Mesenchymal stem cell (in vitro differentiated cells and primary cell): ENCODE results near the gene HOXC4.

ENCODE experiments used
- DNase-seq: peaks from one replicate; pipeline ENCODE4 v3.0.0-alpha.2; 2013
- H2AFZ ChIP-seq: one replicate; pipeline ENCODE4 v1.6.1; 2013; ENCODE audit warnings: low read depth, mild to moderate bottlenecking, control low read depth, inconsistent platforms, low read length, moderate library complexity
- H2AK5ac ChIP-seq: 2 replicates; pipeline ENCODE4 v1.6.1; 2013; ENCODE audit warnings: low read length, moderate library complexity, mild to moderate bottlenecking, inconsistent platforms; ENCODE audit not compliant: severe bottlenecking
- H2BK120ac ChIP-seq: one replicate; pipeline ENCODE4 v1.6.1; 2013; ENCODE audit warnings: low read depth, mild to moderate bottlenecking, inconsistent platforms, low read length, moderate library complexity
- H2BK12ac ChIP-seq, 2 experiments: one replicate each; pipeline ENCODE4 v1.6.1; 2013; ENCODE audit warnings: inconsistent platforms in 2 of 2, low read length in 2 of 2, mild to moderate bottlenecking in 2 of 2, moderate library complexity in 2 of 2, control low read depth in 1 of 2
- H2BK15ac ChIP-seq: one replicate; pipeline ENCODE4 v1.6.1; 2013; ENCODE audit warnings: mild to moderate bottlenecking, low read depth, inconsistent platforms; ENCODE audit not compliant: poor library complexity, severe bottlenecking
- H2BK5ac ChIP-seq: 2 replicates; pipeline ENCODE4 v1.6.1; 2013; ENCODE audit warnings: low read depth, mild to moderate bottlenecking, low read length, control low read depth, inconsistent platforms; ENCODE audit not compliant: poor library complexity, severe bottlenecking
- H3K14ac ChIP-seq, 2 experiments: one replicate each; pipeline ENCODE4 v1.6.1; 2013; ENCODE audit warnings: inconsistent platforms in 2 of 2, low read length in 2 of 2, control low read depth in 1 of 2, mild to moderate bottlenecking in 1 of 2, moderate library complexity in 1 of 2
- H3K18ac ChIP-seq, 2 experiments: one replicate each; pipeline ENCODE4 v1.6.1; 2013; ENCODE audit warnings: inconsistent platforms in 2 of 2, low read length in 2 of 2, control low read depth in 1 of 2, low read depth in 1 of 2, mild to moderate bottlenecking in 1 of 2
- H3K23ac ChIP-seq, 2 experiments: one replicate each; pipeline ENCODE4 v1.6.1; 2013; ENCODE audit warnings: inconsistent platforms in 2 of 2, low read length in 2 of 2, mild to moderate bottlenecking in 2 of 2, moderate library complexity in 2 of 2, control low read depth in 1 of 2
- H3K27ac ChIP-seq: 2 replicates; pipeline ENCODE4 v1.5.1; 2013; ENCODE audit warnings: mild to moderate bottlenecking, moderate library complexity, low read length, control low read depth, inconsistent platforms; ENCODE audit not compliant: poor library complexity, severe bottlenecking
- H3K27me3 ChIP-seq, 2 experiments: 2 replicates each; pipeline versions ENCODE4 v1.6.1 to v1.7.0; 2013; ENCODE audit warnings: low read length in 2 of 2, mild to moderate bottlenecking in 2 of 2, moderate library complexity in 2 of 2, control low read depth in 1 of 2, inconsistent platforms in 1 of 2; ENCODE audit not compliant: control insufficient read depth in 1 of 2, insufficient read depth in 1 of 2
- H3K36me3 ChIP-seq, 2 experiments: 2 replicates each; pipeline versions ENCODE4 v1.6.1 to v1.7.0; 2013; ENCODE audit warnings: low read length in 2 of 2, control low read depth in 1 of 2, inconsistent platforms in 1 of 2, low read depth in 1 of 2, mild to moderate bottlenecking in 1 of 2; ENCODE audit not compliant: insufficient read depth in 2 of 2, control insufficient read depth in 1 of 2
- H3K4ac ChIP-seq, 2 experiments: one replicate each; pipeline ENCODE4 v1.6.1; 2013; ENCODE audit warnings: inconsistent platforms in 2 of 2, low read length in 2 of 2, mild to moderate bottlenecking in 2 of 2, moderate library complexity in 2 of 2, control low read depth in 1 of 2, low read depth in 1 of 2
- H3K4me1 ChIP-seq: 2 replicates; pipeline ENCODE4 v1.6.1; 2013; ENCODE audit warnings: low read depth, low read length, control low read depth; ENCODE audit not compliant: control insufficient read depth, insufficient read depth
- H3K4me2 ChIP-seq: 2 replicates; pipeline ENCODE4 v1.6.1; 2013; ENCODE audit warnings: low read length, mild to moderate bottlenecking, inconsistent platforms; ENCODE audit not compliant: poor library complexity, severe bottlenecking
- H3K4me3 ChIP-seq, 2 experiments: 2 replicates each; pipeline versions ENCODE4 v1.5.1 to v1.7.0; 2013; ENCODE audit warnings: low read length in 2 of 2, mild to moderate bottlenecking in 2 of 2, control low read depth in 1 of 2, low read depth in 1 of 2; ENCODE audit not compliant: insufficient read depth in 1 of 2
- H3K79me1 ChIP-seq: replicated peaks from 2 replicates; pipeline ENCODE4 v1.6.1; 2013; ENCODE audit warnings: mild to moderate bottlenecking, control low read depth, low read length, inconsistent platforms; ENCODE audit not compliant: poor library complexity, severe bottlenecking
- H3K9ac ChIP-seq: 2 replicates; pipeline ENCODE4 v1.7.0; 2013; ENCODE audit warnings: mild to moderate bottlenecking, low read length, moderate library complexity
- H3K9me3 ChIP-seq: 2 replicates; pipeline ENCODE4 v1.7.0; 2013; ENCODE audit warnings: mild to moderate bottlenecking, low read length; ENCODE audit not compliant: control insufficient read depth
- H4K8ac ChIP-seq: one replicate; pipeline ENCODE4 v1.6.1; 2013; ENCODE audit warnings: inconsistent platforms, mild to moderate bottlenecking, low read length, moderate library complexity
- H4K91ac ChIP-seq: one replicate; pipeline ENCODE4 v1.6.1; 2013; ENCODE audit warnings: mild to moderate bottlenecking, low read length, inconsistent platforms
- WGBS: methylation state at CpG from one replicate; pipeline ENCODE4 v1.1.7; 2013; ENCODE audit warnings: mixed read lengths; 5-methylcytosine and 5-hydroxymethylcytosine counted together

The HOXC4 gene

GRCh38 chr12:54033980-54034784 lies 19.5 kb upstream of the HOXC4 start:
- Histone ChIP-seq H3K9me3 (no peaks in the 10 kb centered on the region), H3K9ac (peak overlapping the region; percentile 96), H2AK5ac (no peak overlapping the region), H3K27me3 (peaks cover 0 to 4% of the 10 kb centered on the region in 2 experiments), H2BK15ac (no peak overlapping the region), H4K8ac (peak overlapping the region; percentile 48), H2BK5ac (no peak overlapping the region), H2BK12ac (no peak overlapping the region), H2BK120ac (no peak overlapping the region), H3K4me3 (peak overlapping the region; percentile 29 to 78), H3K4ac (no peak overlapping the region), H3K27ac (no peak overlapping the region), H3K4me1 (peaks cover 49% of the 10 kb centered on the region), H3K36me3 (peaks cover 4 to 26% of the 10 kb centered on the region in 2 experiments), H3K79me1 (peaks cover 29% of the 10 kb centered on the region), H3K4me2 (peak overlapping the region; percentile 84), H3K23ac (no peak overlapping the region), H3K14ac (no peak overlapping the region), H3K18ac (no peak overlapping the region), H2AFZ (no peak overlapping the region), H4K91ac (no peak overlapping the region)
- WGBS: 36% methylated on average over 40 of the region's 57 CpGs
- DNase-seq: peak; percentile 45

DNA sequence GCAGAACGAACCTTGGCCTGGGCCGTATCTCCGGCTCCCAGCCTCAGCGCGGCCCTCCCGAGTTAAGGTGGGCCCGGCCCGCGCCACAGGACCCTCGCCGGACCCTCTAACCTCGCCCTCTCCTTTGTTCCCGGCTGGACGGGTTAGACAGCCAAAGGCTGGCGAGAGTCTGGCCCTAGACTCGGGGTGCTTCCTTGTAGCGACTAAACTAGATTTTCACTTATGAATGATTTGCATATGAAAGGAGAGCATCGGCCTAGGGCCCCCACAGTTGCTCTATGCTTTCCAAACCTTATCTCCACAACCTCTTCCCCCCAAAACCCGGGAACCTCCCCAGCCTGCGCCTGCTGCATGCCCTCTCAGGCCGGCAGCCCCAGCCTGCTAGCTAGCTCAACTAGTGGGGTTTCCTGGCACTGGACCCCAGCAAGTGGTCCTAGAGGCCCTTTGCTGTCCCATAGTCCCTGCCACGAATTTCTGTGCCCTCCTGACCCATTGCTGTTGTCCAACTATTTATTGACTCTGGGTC lies 18.8 kb upstream of the HOXC4 start:
- WGBS: 75% methylated on average over 18 of the region's 22 CpGs
- no peak overlapping the region for H3K27ac ChIP-seq
- DNase-seq: no peak
- peak overlapping the region; percentile 96 for H3K9ac ChIP-seq
- H2BK12ac ChIP-seq: no peak overlapping the region
- no peak overlapping the region for H4K91ac ChIP-seq
- H3K18ac ChIP-seq: no peak overlapping the region
- H3K9me3 ChIP-seq: no peaks in the 10 kb centered on the region
- peaks cover 2 to 26% of the 10 kb centered on the region in 2 experiments for H3K36me3 ChIP-seq
- H4K8ac ChIP-seq: peak overlapping the region; percentile 48
- no peak overlapping the region for H2BK120ac ChIP-seq
- no peak overlapping the region for H2AK5ac ChIP-seq
- no peak overlapping the region for H3K4me2 ChIP-seq
- H3K14ac ChIP-seq: no peak overlapping the region
- H2BK15ac ChIP-seq: no peak overlapping the region
- H2BK5ac ChIP-seq: no peak overlapping the region
- peaks cover 31% of the 10 kb centered on the region for H3K79me1 ChIP-seq
- no peak overlapping the region for H3K4ac ChIP-seq
- H3K4me3 ChIP-seq: peak overlapping the region in 1 of 2 experiments; percentile 78
- H3K27me3 ChIP-seq: peaks cover 0 to 4% of the 10 kb centered on the region in 2 experiments
- H3K4me1 ChIP-seq: peaks cover 51% of the 10 kb centered on the region
- H3K23ac ChIP-seq: no peak overlapping the region
- no peak overlapping the region for H2AFZ ChIP-seq

GRCh38 chr12:54035568-54036264 lies 17.9 kb upstream of the HOXC4 start:
- no peak overlapping the region for H3K14ac ChIP-seq
- 65% methylated on average over 6 of the region's 6 CpGs for WGBS

More at GRCh38 chr12:54035568-54036264, 17.9 kb upstream of the HOXC4 start:
- peaks cover 0 to 21% of the 10 kb centered on the region in 2 experiments for H3K36me3 ChIP-seq
- H3K9ac ChIP-seq: peak overlapping the region; percentile 96
- no peak overlapping the region for H3K23ac ChIP-seq
- no peak overlapping the region for H2AFZ ChIP-seq
- H2BK12ac ChIP-seq: no peak overlapping the region
- no peak overlapping the region for H4K8ac ChIP-seq
- no peak overlapping the region for H4K91ac ChIP-seq
- DNase-seq: no peak
- H2BK5ac ChIP-seq: no peak overlapping the region
- H3K4me1 ChIP-seq: peaks cover 50% of the 10 kb centered on the region
- peaks cover 36% of the 10 kb centered on the region for H3K79me1 ChIP-seq
- H3K18ac ChIP-seq: no peak overlapping the region
- H2BK15ac ChIP-seq: no peak overlapping the region
- no peak overlapping the region for H3K4me3 ChIP-seq
- H3K9me3 ChIP-seq: no peaks in the 10 kb centered on the region
- no peak overlapping the region for H3K4ac ChIP-seq
- H3K27ac ChIP-seq: peak overlapping the region; percentile 4
- H3K4me2 ChIP-seq: no peak overlapping the region
- H2BK120ac ChIP-seq: no peak overlapping the region
- peaks cover 0 to 4% of the 10 kb centered on the region in 2 experiments for H3K27me3 ChIP-seq
- H2AK5ac ChIP-seq: peak overlapping the region; percentile 35
